Testis (tissue), 3 donors: ENCODE measurements around the gene PCSK5. TPM values are rescaled to one million over a fixed set of nuclear protein-coding genes. Genes with fewer than 3 reads are reported as not detected.
"Not testable (repeated sequence)": the region's sequence is repeated elsewhere in the genome, so short reads cannot be mapped to it uniquely, and the experiment has no call there.

Source experiments
- DNase-seq: peaks from one replicate; pipeline ENCODE4 v3.0.0-alpha.2; 2019
- H3K27ac ChIP-seq, 2 donors: fragments of 200-600 bp; sonication (generic); one replicate each; pipeline ENCODE4 v1.5.1; 2019
- H3K27me3 ChIP-seq: fragments of 200-600 bp; sonication (generic); one replicate; pipeline ENCODE4 v1.5.1; 2019
- H3K36me3 ChIP-seq: fragments of 200-600 bp; sonication (generic); one replicate; pipeline ENCODE4 v1.5.1; 2017; ENCODE audit warnings: low read depth; ENCODE audit errors: missing control alignments
- H3K4me1 ChIP-seq: fragments of 200-600 bp; sonication (generic); one replicate; pipeline ENCODE4 v1.5.1; 2019
- H3K4me3 ChIP-seq, 2 donors: fragments of 200-600 bp; sonication (generic); one replicate each; pipeline ENCODE4 v1.5.1; 2017 to 2019
- H3K9me3 ChIP-seq: fragments of 200-600 bp; sonication (generic); one replicate; pipeline ENCODE4 v1.5.1; 2017
- POLR2A ChIP-seq: fragments of 450-650 bp; IDR thresholded peaks from one replicate; pipeline ENCODE4 v1.6.1; 2017; ENCODE audit warnings: antibody characterized with exemption, mild to moderate bottlenecking, moderate library complexity
- WGBS, 2 donors: methylation state at CpG; one replicate each; pipeline ENCODE4 v1.1.5; 2018; 5-methylcytosine and 5-hydroxymethylcytosine counted together
- intact Hi-C: fragments of 100-400 bp; cut with DNase I; formaldehyde crosslinking; loops from one replicate; pipeline ENCODE4 v1.15.1; 2023; ENCODE audit warnings: low total_unique reads
- polyA plus RNA-seq: library from polyadenylated mRNA; stranded (reverse); fragments of 350-450 nt; fragmentation: Illumina TruSeq; extraction: RNeasy Lipid Tissue Mini Kit (QIAGEN cat#74804); gene quantifications from one replicate; pipeline ENCODE4 v1.2.3, GENCODE V29; 2014; ENCODE audit warnings: low read depth, low replicate concordance; ENCODE audit not compliant: insufficient read depth
- total RNA-seq, 2 donors: library from RNA; depleted of rRNA; stranded (reverse); fragments of >200 nt; gene quantifications; one replicate each; pipeline ENCODE4 v1.2.3, GENCODE V29; 2016
- TF ChIP-seq, protein P1 (sequence below), 3 experiments: fragments of 450-650 bp in 2 of 3; fragments of 200-600 bp in 1 of 3; sonication (generic) in 1 of 3; IDR thresholded peaks; one replicate each; pipeline ENCODE4 v1.5.1; 2016 to 2019; ENCODE audit warnings: antibody characterized with exemption in 3 of 3, mild to moderate bottlenecking in 2 of 3, moderate library complexity in 1 of 3

Gene PCSK5
- total and polyA plus RNA-seq, 3 donors from 2014 or later: 9.4 to 50.6 (median 27.5) TPM

DNA sequence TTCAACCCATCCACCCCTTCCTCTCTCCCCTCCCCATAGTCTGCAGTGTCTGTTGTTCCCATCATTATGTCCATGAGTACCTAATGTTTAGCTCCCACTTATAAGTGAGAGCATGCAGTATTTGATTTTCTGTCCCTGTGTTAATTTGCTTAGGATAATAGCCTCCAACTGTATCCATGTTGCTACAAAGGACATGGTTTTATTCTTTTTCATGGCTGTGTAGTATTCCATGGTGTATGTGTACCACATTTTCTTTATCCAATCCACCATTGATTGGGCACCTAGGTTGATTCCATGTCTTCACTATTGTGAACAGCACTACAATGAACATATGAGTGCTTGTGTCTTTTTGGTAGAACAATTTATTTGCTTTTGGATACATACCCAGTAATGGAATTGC is 187.1 kb downstream of the PCSK5 start:
- Histone ChIP-seq H3K36me3 (no peaks in the 10 kb centered on the region), H3K9me3 (no peaks in the 10 kb centered on the region), H3K4me3 (no peak overlapping the region), H3K27ac (no peak overlapping the region), H3K27me3 (no peaks in the 10 kb centered on the region), H3K4me1 (no peaks in the 10 kb centered on the region)
- DNase-seq: no peak
- TF ChIP-seq, protein P1, sequence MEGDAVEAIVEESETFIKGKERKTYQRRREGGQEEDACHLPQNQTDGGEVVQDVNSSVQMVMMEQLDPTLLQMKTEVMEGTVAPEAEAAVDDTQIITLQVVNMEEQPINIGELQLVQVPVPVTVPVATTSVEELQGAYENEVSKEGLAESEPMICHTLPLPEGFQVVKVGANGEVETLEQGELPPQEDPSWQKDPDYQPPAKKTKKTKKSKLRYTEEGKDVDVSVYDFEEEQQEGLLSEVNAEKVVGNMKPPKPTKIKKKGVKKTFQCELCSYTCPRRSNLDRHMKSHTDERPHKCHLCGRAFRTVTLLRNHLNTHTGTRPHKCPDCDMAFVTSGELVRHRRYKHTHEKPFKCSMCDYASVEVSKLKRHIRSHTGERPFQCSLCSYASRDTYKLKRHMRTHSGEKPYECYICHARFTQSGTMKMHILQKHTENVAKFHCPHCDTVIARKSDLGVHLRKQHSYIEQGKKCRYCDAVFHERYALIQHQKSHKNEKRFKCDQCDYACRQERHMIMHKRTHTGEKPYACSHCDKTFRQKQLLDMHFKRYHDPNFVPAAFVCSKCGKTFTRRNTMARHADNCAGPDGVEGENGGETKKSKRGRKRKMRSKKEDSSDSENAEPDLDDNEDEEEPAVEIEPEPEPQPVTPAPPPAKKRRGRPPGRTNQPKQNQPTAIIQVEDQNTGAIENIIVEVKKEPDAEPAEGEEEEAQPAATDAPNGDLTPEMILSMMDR (IDR thresholded peaks at IDR 0.05): no peak
- TF ChIP-seq POLR2A: no peak
- intact Hi-C loops: no loop called here

DNA sequence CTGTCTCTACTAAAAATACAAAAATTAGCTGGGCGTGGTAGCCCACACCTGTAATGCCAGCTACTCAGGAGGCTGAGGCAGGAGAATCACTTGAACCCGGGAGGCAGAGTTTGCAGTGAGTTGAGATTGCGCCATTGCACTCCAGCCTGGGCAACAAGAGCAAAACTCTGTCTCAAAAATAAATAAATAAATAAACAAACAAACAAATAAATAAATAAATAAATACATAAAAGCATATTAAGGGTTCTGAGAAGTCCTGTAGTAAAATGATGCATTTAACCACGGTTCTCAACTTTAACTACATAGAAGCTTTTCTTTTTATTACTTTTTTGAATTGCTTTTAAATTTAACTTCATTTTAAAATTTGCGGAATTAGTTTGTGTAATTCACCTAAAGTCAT is 190.8 kb downstream of the PCSK5 start:
- H3K27me3 ChIP-seq, H3K9me3 ChIP-seq, H3K27ac ChIP-seq, intact Hi-C loops, DNase-seq, H3K36me3 ChIP-seq, H3K4me1 ChIP-seq, H3K4me3 ChIP-seq: not testable (repeated sequence)
- 88 to 94% methylated on average over 5 of the region's 5 CpGs for WGBS, 2 donors

DNA sequence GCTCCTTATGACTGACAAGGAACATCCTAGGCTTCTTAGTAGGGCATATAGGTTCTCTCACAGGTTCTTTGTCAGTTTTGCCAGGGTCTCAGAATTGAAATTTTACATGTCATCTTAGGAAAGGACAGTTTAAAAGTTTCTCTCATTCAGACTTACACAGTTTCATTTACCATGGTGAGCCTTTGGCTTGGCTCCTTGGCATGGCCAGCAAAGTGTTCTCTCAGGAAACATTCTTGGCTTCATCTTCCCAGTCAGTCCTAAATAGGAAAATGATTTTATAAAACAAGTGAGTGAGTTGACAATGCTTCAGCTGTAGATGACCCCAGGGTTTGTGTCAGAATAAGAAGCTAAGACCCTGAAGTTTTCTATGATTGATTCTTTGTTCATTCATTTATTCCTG is 191.6 kb downstream of the PCSK5 start:
- H3K9me3 ChIP-seq: no peaks in the 10 kb centered on the region
- intact Hi-C loops: no loop called here
- no peaks in the 10 kb centered on the region for H3K4me1 ChIP-seq
- H3K27ac ChIP-seq: no peak overlapping the region
- no peak for DNase-seq
- H3K4me3 ChIP-seq: no peak overlapping the region
- H3K27me3 ChIP-seq: no peaks in the 10 kb centered on the region
- TF ChIP-seq, protein P1 (IDR thresholded peaks at IDR 0.05): no peak
- no peak for TF ChIP-seq POLR2A
- H3K36me3 ChIP-seq: no peaks in the 10 kb centered on the region

DNA sequence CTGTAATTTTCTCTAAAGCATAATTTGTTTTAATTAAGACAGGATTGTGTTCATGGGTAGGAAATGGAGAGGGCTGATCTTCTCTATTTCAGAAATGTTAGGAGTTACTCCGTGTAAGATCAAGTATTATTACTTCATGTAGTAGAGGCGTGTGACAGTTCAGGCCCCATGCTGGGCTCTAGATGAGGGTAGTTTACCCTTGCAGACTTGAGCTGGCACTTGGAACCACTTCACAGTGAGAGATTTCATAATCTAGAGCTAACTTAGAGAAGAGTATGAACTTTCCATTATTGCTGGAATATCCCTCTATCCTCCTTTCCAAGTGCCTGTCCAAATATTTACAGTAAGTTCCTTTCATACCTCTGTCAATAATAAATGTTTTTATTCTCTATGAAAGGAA is 195.1 kb downstream of the PCSK5 start:
- intact Hi-C loops: no loop called here
- Histone ChIP-seq H3K4me3 (no peak overlapping the region), H3K9me3 (no peaks in the 10 kb centered on the region), H3K27ac (no peak overlapping the region), H3K4me1 (no peaks in the 10 kb centered on the region), H3K27me3 (no peaks in the 10 kb centered on the region), H3K36me3 (no peaks in the 10 kb centered on the region)
- no peak for DNase-seq
- 88 to 93% methylated on average over 2 of the region's 2 CpGs for WGBS, 2 donors
- no peak for TF ChIP-seq POLR2A
- TF ChIP-seq, protein P1 (IDR thresholded peaks at IDR 0.05): no peak

DNA sequence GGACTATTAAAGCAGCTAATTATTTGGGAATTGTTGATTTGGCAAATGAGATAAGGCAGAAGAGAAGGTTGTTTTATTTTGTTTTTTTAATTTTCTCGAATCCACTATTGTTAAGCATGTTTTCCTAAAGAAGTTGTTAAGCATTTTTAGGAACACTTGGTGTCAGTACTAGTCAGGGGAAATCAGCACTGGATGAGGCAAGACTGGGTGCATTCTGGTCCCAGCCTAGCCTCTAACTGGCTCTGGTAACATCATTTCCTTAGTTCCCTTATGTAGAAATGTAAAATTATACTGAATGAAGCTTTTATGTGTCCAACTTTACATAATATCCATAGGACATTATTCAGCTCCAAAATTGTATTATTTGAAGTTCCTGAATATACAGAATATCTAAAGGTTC is 196.1 kb downstream of the PCSK5 start:
- TF ChIP-seq, protein P1 (IDR thresholded peaks at IDR 0.05): no peak
- no peak for TF ChIP-seq POLR2A
- Histone ChIP-seq H3K9me3 (no peaks in the 10 kb centered on the region), H3K36me3 (no peaks in the 10 kb centered on the region), H3K4me1 (no peaks in the 10 kb centered on the region), H3K27me3 (no peaks in the 10 kb centered on the region), H3K4me3 (no peak overlapping the region), H3K27ac (no peak overlapping the region)
- intact Hi-C loops: no loop called here
- WGBS, 2 donors: 79 to 85% methylated on average over 1 of the region's 1 CpG
- DNase-seq: no peak
